CD4-positive, alpha-beta T cell (primary cell): ENCODE results near the gene OR51I1. TPM values are rescaled to one million over a fixed set of nuclear protein-coding genes. Genes with fewer than 3 reads are reported as not detected.

ENCODE experiments used
- ATAC-seq: fragments of 200-7000 bp; cut with Tn5 transposase; one replicate; pipeline ENCODE4 v1.10.0; 2022; ENCODE audit warnings: mild to moderate bottlenecking; ENCODE audit not compliant: poor library complexity
- CTCF ChIA-PET: fragments of 350-600 bp; sonication (Branson Sonifier 250); formaldehyde crosslinking; loops from one replicate; lab custom pipeline; 2021; ENCODE audit warnings: antibody characterized with exemption, inconsistent platforms; lab: Charles Lee
- POLR2A ChIA-PET: fragments of 350-600 bp; sonication (Branson Sonifier 250); formaldehyde crosslinking; loops from one replicate; lab custom pipeline; 2021; ENCODE audit warnings: antibody characterized with exemption, inconsistent platforms; lab: Charles Lee
- DNase-seq, 14 experiments: peaks; one replicate each; pipeline ENCODE4 v3.0.0-alpha.2; 2013 to 2020; ENCODE audit warnings: mixed read lengths in 2 of 14
- H3K27ac ChIP-seq, 2 donors: one replicate each; pipeline versions ENCODE4 v1.5.1 to v1.7.0; 2013; ENCODE audit warnings: low read length in 2 of 2, low read depth in 1 of 2, mild to moderate bottlenecking in 1 of 2
- H3K27me3 ChIP-seq, 2 experiments: 1 replicate in 1 of 2; 2 replicates in 1 of 2; pipeline versions ENCODE4 v1.6.1 to v1.7.0; 2013; ENCODE audit warnings: low read length in 2 of 2, control low read depth in 1 of 2, mild to moderate bottlenecking in 1 of 2, moderate library complexity in 1 of 2; ENCODE audit not compliant: insufficient read depth in 2 of 2, control insufficient read depth in 1 of 2
- H3K36me3 ChIP-seq: one replicate; pipeline ENCODE4 v1.6.1; 2013; ENCODE audit warnings: low read length, control low read depth; ENCODE audit not compliant: insufficient read depth
- H3K4me1 ChIP-seq: one replicate; pipeline ENCODE4 v1.6.1; 2013; ENCODE audit warnings: low read length, control low read depth; ENCODE audit not compliant: insufficient read depth
- H3K4me3 ChIP-seq: one replicate; pipeline ENCODE4 v1.5.1; 2013; ENCODE audit warnings: mild to moderate bottlenecking, low read length, moderate library complexity
- H3K9me3 ChIP-seq, 2 experiments: 1 replicate in 1 of 2; 2 replicates in 1 of 2; pipeline versions ENCODE4 v1.6.1 to v1.7.0; 2013; ENCODE audit warnings: low read length in 2 of 2, mild to moderate bottlenecking in 2 of 2, control low read depth in 1 of 2, moderate library complexity in 1 of 2; ENCODE audit not compliant: control insufficient read depth in 1 of 2, insufficient read depth in 1 of 2
- H3K27ac Mint-ChIP-seq: one replicate; pipeline ENCODE4 v1.8.0; 2020; ENCODE audit warnings: mixed read lengths
- H3K27me3 Mint-ChIP-seq: one replicate; pipeline ENCODE4 v1.8.0; 2021; ENCODE audit warnings: mixed read lengths
- H3K36me3 Mint-ChIP-seq: one replicate; pipeline ENCODE4 v1.8.0; 2021; ENCODE audit warnings: low read depth, mixed read lengths
- H3K4me1 Mint-ChIP-seq: one replicate; pipeline ENCODE4 v1.8.0; 2021; ENCODE audit warnings: low read depth, mixed read lengths
- H3K4me3 Mint-ChIP-seq: one replicate; pipeline ENCODE4 v1.8.0; 2020; ENCODE audit warnings: mild to moderate bottlenecking, mixed read lengths
- H3K9me3 Mint-ChIP-seq: one replicate; pipeline ENCODE4 v1.8.0; 2020; ENCODE audit warnings: mixed read lengths
- intact Hi-C, 2 experiments: fragments of 100-400 bp; cut with DNase I in 1 of 2; cut with micrococcal nuclease in 1 of 2; formaldehyde crosslinking; loops; one replicate each; pipeline versions ENCODE4 v1.15.1 to v1.9.0; 2023 to 2025; cut with DNase I, micrococcal nuclease
- total RNA-seq, 174 experiments: library from RNA in 2 of 174; stranded (reverse) in 2 of 174; gene quantifications; one replicate each; pipeline ENCODE4 v1.2.3 and lab custom pipeline; 2021 to 2026
- TF ChIP-seq, protein P1 (sequence below): fragments of 200-600 bp; IDR thresholded peaks from one replicate; pipeline ENCODE4 v1.8.0; 2022; ENCODE audit warnings: antibody characterized with exemption, mild to moderate bottlenecking

Gene OR51I1
- total RNA-seq, 2 experiments from 2014 or later: not detected

DNA sequence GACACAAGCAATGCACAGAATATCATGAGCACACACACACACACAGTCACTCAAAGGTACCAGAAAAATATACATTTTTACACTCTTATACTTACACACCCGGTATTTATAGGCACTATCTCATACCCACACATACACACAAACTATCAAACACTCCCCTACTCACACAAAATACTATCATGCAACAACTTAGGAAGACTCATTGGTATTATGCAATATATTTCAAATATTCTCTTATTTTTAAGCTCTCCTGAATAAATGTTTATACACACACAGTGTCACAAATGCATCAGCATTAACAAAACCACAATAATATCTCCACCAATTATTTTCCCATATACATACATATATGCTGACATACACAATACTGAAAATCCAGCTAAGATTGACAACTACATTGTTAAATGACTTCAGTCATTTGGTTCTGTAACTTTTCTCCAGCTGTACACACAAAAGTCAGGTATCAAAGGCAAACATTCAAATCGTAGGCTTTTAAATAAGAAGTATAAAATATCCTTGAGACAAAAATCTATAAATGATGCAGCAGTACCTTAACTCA, 2.6 kb upstream of the OR51I1 start:
- no peak for ATAC-seq
- no peaks in the 10 kb centered on the region for H3K4me1 ChIP-seq
- ChIA-PET POLR2A (no interaction called here), CTCF (no interaction called here)
- no peaks in the 10 kb centered on the region for H3K27me3 ChIP-seq
- TF ChIP-seq, protein P1, sequence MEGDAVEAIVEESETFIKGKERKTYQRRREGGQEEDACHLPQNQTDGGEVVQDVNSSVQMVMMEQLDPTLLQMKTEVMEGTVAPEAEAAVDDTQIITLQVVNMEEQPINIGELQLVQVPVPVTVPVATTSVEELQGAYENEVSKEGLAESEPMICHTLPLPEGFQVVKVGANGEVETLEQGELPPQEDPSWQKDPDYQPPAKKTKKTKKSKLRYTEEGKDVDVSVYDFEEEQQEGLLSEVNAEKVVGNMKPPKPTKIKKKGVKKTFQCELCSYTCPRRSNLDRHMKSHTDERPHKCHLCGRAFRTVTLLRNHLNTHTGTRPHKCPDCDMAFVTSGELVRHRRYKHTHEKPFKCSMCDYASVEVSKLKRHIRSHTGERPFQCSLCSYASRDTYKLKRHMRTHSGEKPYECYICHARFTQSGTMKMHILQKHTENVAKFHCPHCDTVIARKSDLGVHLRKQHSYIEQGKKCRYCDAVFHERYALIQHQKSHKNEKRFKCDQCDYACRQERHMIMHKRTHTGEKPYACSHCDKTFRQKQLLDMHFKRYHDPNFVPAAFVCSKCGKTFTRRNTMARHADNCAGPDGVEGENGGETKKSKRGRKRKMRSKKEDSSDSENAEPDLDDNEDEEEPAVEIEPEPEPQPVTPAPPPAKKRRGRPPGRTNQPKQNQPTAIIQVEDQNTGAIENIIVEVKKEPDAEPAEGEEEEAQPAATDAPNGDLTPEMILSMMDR: no peak
- H3K9me3 ChIP-seq: no peaks in the 10 kb centered on the region
- Mint-ChIP-seq H3K27me3 (peaks cover 37% of the 10 kb centered on the region), H3K36me3 (no peaks in the 10 kb centered on the region), H3K4me1 (no peaks in the 10 kb centered on the region), H3K9me3 (no peaks in the 10 kb centered on the region), H3K27ac (no peak overlapping the region), H3K4me3 (no peak overlapping the region)
- H3K36me3 ChIP-seq: no peaks in the 10 kb centered on the region
- DNase-seq: no peak
- H3K27ac ChIP-seq: no peak overlapping the region
- intact Hi-C loops: no loop called here
- no peak overlapping the region for H3K4me3 ChIP-seq

DNA sequence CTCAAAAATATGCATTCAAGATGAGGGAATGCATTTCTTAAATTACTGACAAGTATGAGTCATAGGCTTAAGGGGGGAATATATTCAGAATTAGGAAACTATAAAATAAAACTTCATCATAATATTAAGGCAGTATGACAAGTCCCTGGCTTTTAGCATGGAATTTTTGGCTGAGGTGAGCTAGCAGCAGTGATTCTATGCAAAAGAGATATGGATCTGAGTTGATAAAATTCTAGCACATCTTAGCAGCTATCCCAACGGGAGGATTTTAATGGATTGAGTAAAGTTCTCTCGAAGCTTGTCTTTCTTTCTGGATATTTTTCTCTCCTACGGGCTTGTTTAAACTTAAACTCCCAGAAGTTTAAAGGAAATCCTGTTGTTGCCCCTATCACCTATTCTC, 18.2 kb downstream of the OR51I1 start:
- DNase-seq (no peak), ATAC-seq (no peak)
- no peak overlapping the region for H3K4me3 Mint-ChIP-seq
- H3K36me3 ChIP-seq: no peaks in the 10 kb centered on the region
- intact Hi-C loops: no loop called here
- no peaks in the 10 kb centered on the region for H3K36me3 Mint-ChIP-seq
- H3K27ac ChIP-seq: no peak overlapping the region
- H3K4me3 ChIP-seq: no peak overlapping the region
- no peaks in the 10 kb centered on the region for H3K4me1 ChIP-seq
- TF ChIP-seq, protein P1: no peak
- H3K9me3 Mint-ChIP-seq: no peaks in the 10 kb centered on the region
- H3K27me3 Mint-ChIP-seq: peaks cover 26% of the 10 kb centered on the region
- ChIA-PET CTCF (no interaction called here), POLR2A (no interaction called here)
- peaks cover 0 to 8% of the 10 kb centered on the region in 2 experiments for H3K27me3 ChIP-seq
- H3K4me1 Mint-ChIP-seq: no peaks in the 10 kb centered on the region
- H3K27ac Mint-ChIP-seq: no peak overlapping the region
- no peaks in the 10 kb centered on the region for H3K9me3 ChIP-seq

DNA sequence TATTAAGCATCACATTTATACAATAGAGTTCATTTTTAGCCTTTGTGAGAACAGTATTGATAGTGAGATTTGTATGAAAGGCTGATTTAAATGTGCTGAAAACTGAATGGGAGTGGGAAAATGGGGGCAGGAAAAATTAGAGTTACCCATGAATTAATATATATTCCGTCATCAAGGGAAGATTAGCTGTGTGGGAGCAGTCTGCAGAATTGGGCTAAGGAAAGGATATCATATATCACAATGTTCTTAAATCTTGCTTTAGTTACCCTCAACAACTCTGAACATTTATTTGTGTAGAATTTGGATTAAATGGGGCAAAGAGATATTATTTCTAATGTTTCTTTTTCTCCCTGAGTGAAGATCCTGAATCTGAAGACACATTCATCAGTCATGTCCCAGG, 19.5 kb downstream of the OR51I1 start, which contains the start of gene OR51Q1:
Gene OR51Q1, plus strand, starts transcription at position 301 of the 400 bp plus-strand sequence. Its CDS starts 90 bp downstream, at position 391.
- no peaks in the 10 kb centered on the region for H3K9me3 ChIP-seq
- ATAC-seq (no peak), DNase-seq (no peak)
- Mint-ChIP-seq H3K4me1 (no peaks in the 10 kb centered on the region), H3K36me3 (no peaks in the 10 kb centered on the region), H3K27ac (no peak within 1 kb of the TSS), H3K4me3 (no peak within 1 kb of the TSS), H3K27me3 (peaks cover 21% of the 10 kb centered on the region), H3K9me3 (no peaks in the 10 kb centered on the region)
- ChIA-PET POLR2A (no interaction called here), CTCF (no interaction called here)
- no peaks in the 10 kb centered on the region for H3K4me1 ChIP-seq
- TF ChIP-seq, protein P1: no peak
- intact Hi-C loops: no loop called here
- peaks cover 0 to 8% of the 10 kb centered on the region in 2 experiments for H3K27me3 ChIP-seq
- no peaks in the 10 kb centered on the region for H3K36me3 ChIP-seq
- H3K4me3 ChIP-seq: no peak within 1 kb of the TSS
- no peak within 1 kb of the TSS for H3K27ac ChIP-seq
